Mesodermal cell (in vitro differentiated cells): ENCODE measurements around the gene ZC3H12A.
A peak's percentile ranks its signal among the peaks of the same experiment; 100 is the strongest.

Source experiments
- H3K27ac ChIP-seq: 2 replicates; pipeline ENCODE4 v1.7.0; 2013; ENCODE audit warnings: mild to moderate bottlenecking, low read depth, low read length, moderate library complexity; ENCODE audit not compliant: severe bottlenecking
- H3K36me3 ChIP-seq: 2 replicates; pipeline ENCODE4 v1.7.1; 2013; ENCODE audit warnings: mild to moderate bottlenecking, low read length, moderate library complexity; ENCODE audit not compliant: control insufficient read depth, insufficient read depth
- H3K4me1 ChIP-seq: one replicate; pipeline ENCODE4 v1.7.1; 2013; ENCODE audit warnings: mild to moderate bottlenecking, low read length; ENCODE audit not compliant: insufficient read depth, control insufficient read depth, poor library complexity, severe bottlenecking
- H3K4me3 ChIP-seq: 2 replicates; pipeline ENCODE4 v1.7.0; 2013; ENCODE audit warnings: low read length, control low read depth, mild to moderate bottlenecking; ENCODE audit not compliant: insufficient read depth, poor library complexity, severe bottlenecking; ENCODE audit errors: extremely low read depth
- H3K9me3 ChIP-seq: 2 replicates; pipeline ENCODE4 v1.7.1; 2013; ENCODE audit warnings: mild to moderate bottlenecking, low read length, moderate library complexity; ENCODE audit not compliant: control insufficient read depth
- WGBS, 2 experiments: methylation state at CpG; one replicate each; pipeline ENCODE4 v1.1.5; 2013; ENCODE audit warnings: missing lambda C conversion rate in 2 of 2; ENCODE audit not compliant: insufficient coverage in 2 of 2; 5-methylcytosine and 5-hydroxymethylcytosine counted together

The ZC3H12A gene

DNA sequence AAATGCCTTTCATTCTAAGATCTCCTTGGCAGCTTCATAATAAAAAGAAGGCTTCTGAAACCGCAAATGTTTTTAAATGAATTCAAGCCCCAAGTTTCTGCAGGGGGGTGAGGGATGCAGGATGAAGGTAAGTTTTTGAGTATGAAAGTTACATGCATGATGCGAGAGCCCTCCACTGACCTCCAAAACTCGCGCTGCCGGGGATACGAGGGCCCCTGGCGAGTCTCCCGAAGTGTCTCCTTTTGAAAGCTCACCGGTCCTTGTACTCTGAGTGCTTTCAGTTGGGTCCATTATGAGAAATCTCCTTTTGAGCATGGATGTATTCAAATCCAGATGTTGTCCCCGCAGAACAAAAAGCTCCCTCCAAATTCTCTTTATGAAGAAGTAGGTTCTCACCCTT is 18.9 kb upstream of the ZC3H12A start:
- no peaks in the 10 kb centered on the region for H3K36me3 ChIP-seq
- H3K4me1 ChIP-seq = no peaks in the 10 kb centered on the region
- H3K27ac ChIP-seq = no peak overlapping the region
- H3K4me3 ChIP-seq = no peak overlapping the region
- WGBS, 2 experiments = 83 to 89% methylated on average over 9 of the region's 10 CpGs
- no peaks in the 10 kb centered on the region for H3K9me3 ChIP-seq

DNA sequence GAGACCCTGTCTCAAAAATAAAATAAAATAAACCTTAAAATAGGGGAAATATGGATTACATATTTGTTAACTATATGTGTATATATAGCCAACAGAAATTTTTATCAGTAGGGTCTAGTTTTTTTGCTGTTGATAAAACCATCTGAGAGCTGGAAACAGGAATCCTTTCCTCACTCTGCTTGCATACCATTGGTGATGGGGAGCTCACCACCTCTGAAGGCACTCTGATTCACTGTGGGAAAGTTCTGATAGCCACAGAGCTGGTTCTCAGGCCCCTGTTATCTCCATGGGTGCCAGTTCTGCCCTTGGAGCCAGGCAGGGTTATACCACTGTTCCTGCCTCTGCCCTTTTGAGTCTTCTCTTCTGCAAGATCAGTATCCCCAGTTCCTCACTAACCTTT is 17.8 kb upstream of the ZC3H12A start:
- Histone ChIP-seq H3K4me1 (no peaks in the 10 kb centered on the region), H3K36me3 (no peaks in the 10 kb centered on the region), H3K4me3 (no peak overlapping the region), H3K27ac (no peak overlapping the region), H3K9me3 (no peaks in the 10 kb centered on the region)

DNA sequence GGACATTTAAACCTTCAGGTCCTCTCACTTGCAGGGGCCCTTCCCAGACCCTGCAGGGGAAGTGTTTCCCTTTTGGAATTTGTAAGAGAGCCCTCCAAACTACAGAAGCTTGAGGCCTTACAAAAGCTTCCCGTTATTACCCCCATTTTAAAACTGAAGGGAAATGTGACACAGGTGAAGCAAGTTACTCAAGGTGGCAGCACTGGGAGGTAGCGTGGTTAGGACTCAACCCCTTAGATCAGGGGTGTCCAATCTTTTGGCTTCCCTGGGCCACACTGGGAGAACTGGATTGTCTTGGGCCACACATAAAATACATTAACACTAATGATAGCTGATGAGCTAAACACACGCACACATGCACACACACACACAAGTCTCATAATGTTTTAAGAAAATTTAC is 15.8 kb upstream of the ZC3H12A start:
- Histone ChIP-seq H3K9me3 (no peaks in the 10 kb centered on the region), H3K27ac (no peak overlapping the region), H3K4me3 (no peak overlapping the region), H3K4me1 (no peaks in the 10 kb centered on the region), H3K36me3 (no peaks in the 10 kb centered on the region)
- WGBS, 2 experiments = 80% methylated on average over 2 of the region's 3 CpGs; no CpG with 5 or more reads in 1 of the 2 experiments

DNA sequence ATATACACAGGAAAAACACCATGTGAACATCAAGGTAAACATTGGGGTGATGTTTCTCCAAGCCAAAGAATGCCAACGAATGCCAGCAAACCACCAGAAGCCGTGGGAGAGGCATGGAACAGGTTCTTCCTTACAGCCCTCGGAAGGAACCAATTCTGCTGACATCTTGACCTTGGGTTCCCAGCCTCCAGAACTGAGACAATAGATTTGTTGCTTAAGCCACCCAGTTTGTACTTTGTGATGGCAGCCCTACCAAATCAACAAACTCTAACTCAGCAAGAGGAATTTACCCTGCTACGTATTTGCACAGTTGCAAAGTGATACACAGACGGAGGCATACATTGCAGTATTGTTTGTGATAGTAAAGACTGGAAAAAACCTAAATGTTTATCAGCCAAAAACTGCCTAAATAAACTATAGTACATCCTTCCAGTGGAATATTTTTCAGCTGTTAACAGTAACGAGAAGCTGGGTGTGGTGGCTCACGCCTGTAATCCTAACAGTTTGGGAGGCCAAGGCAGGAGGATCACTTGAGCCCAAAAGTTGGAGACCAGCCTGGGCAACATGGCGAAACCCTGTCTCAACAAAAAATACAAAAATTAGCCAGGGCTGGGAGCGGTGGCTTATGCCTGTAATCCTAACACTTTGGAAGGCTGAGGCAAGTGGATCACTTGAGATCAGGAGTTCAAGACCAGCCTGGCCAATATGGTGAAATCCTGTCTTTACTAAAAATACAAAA is 12.5 kb upstream of the ZC3H12A start:
- Histone ChIP-seq H3K9me3 (no peaks in the 10 kb centered on the region), H3K4me3 (no peak overlapping the region), H3K4me1 (no peaks in the 10 kb centered on the region), H3K36me3 (no peaks in the 10 kb centered on the region), H3K27ac (no peak overlapping the region)
- WGBS, 2 experiments = 88 to 92% methylated on average over 6 to 7 of the region's 9 CpGs

DNA sequence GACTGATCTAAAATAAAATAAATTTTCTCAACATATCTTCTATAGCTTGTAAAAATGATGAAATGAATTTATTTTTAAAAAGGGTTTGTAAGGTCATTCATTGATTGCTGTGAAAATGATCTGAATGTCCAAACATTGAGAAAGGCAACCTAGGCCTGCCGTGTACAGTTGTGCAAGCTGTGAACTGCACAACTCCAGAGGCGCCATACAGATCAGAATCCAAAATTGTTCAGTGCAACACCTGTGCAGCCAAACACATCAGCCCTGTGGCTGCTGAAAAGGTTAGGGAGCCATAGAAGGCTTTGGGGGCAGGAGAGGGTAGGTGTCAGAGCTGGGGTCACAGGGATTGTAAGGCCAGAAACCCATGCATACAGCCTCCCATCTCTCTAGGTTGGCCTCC is 9.9 kb upstream of the ZC3H12A start:
- Histone ChIP-seq H3K4me1 (peaks cover 3% of the 10 kb centered on the region), H3K9me3 (no peaks in the 10 kb centered on the region), H3K27ac (no peak overlapping the region), H3K4me3 (no peak overlapping the region), H3K36me3 (no peaks in the 10 kb centered on the region)
- WGBS, 2 experiments = 94 to 100% methylated on average over 2 of the region's 2 CpGs

DNA sequence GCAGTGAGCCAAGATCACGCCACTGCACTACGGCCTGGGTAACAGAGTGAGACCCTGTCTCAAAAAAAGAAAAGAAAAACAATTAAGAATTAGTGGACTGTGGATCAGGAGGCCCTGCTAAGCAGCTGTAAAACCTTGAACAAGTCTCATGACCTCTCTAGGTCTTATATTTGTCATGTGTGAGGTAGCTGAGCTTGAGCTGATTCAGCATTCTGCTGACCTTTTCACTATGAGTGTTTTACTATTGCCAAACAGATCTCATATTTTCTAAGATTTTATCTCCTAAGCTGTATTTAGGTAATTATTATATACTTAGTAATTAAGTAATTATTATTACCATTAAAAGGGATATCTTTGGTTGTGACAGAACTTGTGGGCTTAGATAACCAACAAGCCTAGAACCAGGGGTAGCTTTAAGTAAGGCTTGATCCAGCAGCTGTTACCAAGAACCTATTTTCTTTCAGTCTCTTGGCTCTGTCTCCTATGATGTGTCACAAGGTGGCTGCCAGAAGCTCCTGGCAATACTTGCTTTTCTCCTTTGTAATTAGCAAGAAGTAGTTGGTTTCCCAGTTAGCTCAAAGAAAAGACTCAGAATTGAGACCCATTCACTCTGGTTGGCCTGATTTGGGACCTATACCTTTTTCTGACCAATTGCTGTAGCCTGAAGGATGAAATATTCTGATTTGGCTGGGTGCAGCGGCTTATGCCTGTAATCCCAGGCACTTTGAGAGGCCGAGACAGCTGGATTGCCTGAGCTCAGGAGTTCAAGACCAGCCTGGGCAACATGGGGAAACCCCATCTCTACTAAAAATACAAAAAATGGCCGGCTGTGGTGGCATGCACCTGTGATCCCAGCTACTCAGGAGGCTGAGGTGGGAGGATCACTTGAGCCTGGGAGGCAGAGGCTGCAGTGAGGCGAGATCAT is 8.5 kb upstream of the ZC3H12A start:
- no peak overlapping the region for H3K27ac ChIP-seq
- no peaks in the 10 kb centered on the region for H3K36me3 ChIP-seq
- H3K9me3 ChIP-seq = no peaks in the 10 kb centered on the region
- WGBS, 2 experiments = 80 to 82% methylated on average over 2 to 5 of the region's 6 CpGs
- H3K4me3 ChIP-seq = no peak overlapping the region
- H3K4me1 ChIP-seq = peaks cover 6% of the 10 kb centered on the region

DNA sequence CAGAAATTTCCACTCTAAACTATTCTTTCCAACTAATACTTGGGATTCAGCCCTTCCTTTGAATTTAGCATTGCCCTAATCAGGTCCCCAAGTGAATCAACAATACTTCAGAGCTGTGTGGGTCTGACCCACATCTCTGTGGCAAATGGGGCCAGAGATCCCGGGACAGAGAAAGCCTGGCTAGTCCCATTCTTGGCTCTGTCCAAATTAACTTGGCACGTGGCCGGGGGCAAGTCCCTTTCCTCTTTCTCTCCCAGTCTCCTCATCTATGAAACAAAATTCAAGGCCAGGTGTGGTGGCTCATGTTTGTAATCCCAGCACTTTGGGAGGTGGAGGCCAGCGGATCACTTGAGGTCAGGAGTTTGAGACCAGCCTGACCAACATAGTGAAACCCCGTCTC is 6.3 kb upstream of the ZC3H12A start:
- Histone ChIP-seq H3K36me3 (no peaks in the 10 kb centered on the region), H3K27ac (no peak overlapping the region), H3K4me3 (no peak overlapping the region), H3K4me1 (peaks cover 24% of the 10 kb centered on the region), H3K9me3 (no peaks in the 10 kb centered on the region)
- WGBS, 2 experiments = 87 to 94% methylated on average over 3 of the region's 5 CpGs

DNA sequence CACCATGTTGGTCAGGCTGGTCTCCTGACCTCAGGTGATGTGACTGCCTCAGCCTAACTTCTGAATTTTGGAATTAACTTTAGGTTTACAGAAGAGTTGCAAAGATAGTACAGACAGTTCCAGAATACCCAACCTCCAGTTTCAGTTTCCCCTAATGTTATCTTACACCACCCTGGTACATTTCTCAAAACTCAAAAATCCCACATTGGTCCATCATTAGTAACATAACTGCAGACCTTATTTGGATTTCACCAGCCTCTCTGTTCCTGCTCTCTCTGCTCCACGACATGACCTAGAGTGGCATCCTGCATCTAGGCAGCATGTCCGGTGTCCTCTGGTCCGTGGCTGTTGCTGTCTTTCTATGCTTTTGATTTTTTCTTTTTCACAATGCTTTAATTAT is 5.0 kb upstream of the ZC3H12A start:
- Histone ChIP-seq H3K36me3 (no peaks in the 10 kb centered on the region), H3K4me3 (no peak overlapping the region), H3K27ac (no peak overlapping the region), H3K9me3 (no peaks in the 10 kb centered on the region), H3K4me1 (peaks cover 32% of the 10 kb centered on the region)
- 79 to 82% methylated on average over 2 of the region's 3 CpGs for WGBS, 2 experiments

DNA sequence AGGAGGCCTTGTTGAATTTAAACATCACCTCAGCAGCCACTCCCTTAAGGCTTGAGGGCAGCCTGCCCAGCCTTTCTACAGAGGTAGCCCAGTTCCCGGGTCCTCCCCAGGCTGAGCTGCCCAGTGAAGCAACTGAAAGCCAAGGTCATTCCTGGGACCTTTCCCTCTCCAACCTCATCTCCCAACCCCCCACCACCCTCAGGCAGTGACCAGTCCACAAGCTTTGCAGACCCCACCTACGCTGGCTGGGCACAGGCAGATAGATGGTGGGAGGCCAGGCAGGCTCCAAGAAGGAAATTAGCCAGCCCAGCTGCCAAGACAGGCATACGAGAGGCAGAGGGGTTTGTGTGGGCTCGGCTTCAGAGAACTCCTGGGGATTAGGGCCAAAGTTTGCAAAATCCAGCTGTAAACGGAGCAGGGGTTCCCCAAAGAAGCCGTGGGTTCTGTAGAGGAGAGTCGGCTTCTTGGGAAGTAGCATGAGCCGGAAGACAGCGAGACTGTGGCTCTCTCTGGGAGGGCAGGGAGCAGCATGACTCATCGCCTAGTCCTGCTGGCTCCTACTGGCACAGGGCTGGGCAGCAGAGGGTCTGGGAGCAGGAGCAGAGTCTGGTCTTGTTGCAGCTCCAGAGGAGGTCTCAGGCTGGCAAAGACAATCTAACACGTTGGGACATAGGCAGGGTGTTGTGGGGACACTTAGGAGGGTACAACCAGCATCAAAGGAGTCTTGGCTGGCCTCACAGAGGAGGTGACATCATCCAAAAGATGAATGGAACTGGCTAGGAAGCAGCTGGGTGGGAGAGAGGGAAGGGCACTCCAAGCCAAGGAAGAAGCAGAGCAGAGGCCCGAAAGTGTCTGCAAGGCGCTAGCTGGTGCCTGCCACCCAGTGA is 2.8 kb upstream of the ZC3H12A start:
- Histone ChIP-seq H3K4me1 (peaks cover 48% of the 10 kb centered on the region), H3K9me3 (no peaks in the 10 kb centered on the region), H3K36me3 (peaks cover 4% of the 10 kb centered on the region), H3K4me3 (no peak overlapping the region), H3K27ac (peak overlapping the region; percentile 86)
- 19 to 22% methylated on average over 10 to 11 of the region's 13 CpGs for WGBS, 2 experiments

DNA sequence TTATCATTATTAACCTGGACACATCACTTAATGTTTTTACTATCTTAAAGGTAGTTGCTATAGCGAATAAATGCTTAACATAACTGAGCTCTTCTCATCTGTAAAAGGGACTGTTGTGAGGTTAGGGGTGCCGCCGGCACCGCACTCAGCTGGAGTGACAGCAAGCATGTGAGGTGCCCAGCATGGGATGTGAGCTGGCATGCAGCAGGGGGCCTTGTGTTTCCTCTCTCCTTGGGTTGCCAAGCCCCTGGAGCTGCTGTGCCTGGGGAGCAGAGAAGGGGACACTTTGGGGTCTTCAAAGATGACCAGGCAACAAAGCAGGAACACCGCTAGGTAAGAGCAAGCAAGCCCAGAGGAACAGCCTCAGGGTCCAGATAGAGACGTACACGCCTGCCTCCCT is 2.1 kb upstream of the ZC3H12A start:
- H3K4me3 ChIP-seq = no peak overlapping the region
- peaks cover 55% of the 10 kb centered on the region for H3K4me1 ChIP-seq
- no peaks in the 10 kb centered on the region for H3K9me3 ChIP-seq
- H3K36me3 ChIP-seq = peaks cover 4% of the 10 kb centered on the region
- 63 to 80% methylated on average over 3 to 6 of the region's 7 CpGs for WGBS, 2 experiments
- peak overlapping the region; percentile 86 for H3K27ac ChIP-seq
